Osteocyte (in vitro differentiated cells): Measurements from ENCODE around the gene PLCB4. TPM values are rescaled to one million over a fixed set of nuclear protein-coding genes. Genes with fewer than 3 reads are reported as not detected.

Experiments used
- DNase-seq: peaks from one replicate; pipeline ENCODE4 v3.0.0; 2021; ENCODE audit warnings: mixed read lengths; ENCODE audit not compliant: unreplicated experiment; ENCODE audit errors: extremely low spot score
- H3K27ac Mint-ChIP-seq: one replicate; pipeline ENCODE4 v1.8.0; 2021; ENCODE audit warnings: mild to moderate bottlenecking, mixed read lengths; ENCODE audit not compliant: unreplicated experiment
- H3K27me3 Mint-ChIP-seq: one replicate; pipeline ENCODE4 v1.8.0; 2021; ENCODE audit warnings: mixed read lengths; ENCODE audit not compliant: unreplicated experiment
- H3K36me3 Mint-ChIP-seq: one replicate; pipeline ENCODE4 v1.8.0; 2021; ENCODE audit warnings: mixed read lengths; ENCODE audit not compliant: unreplicated experiment
- H3K4me1 Mint-ChIP-seq: one replicate; pipeline ENCODE4 v1.8.0; 2021; ENCODE audit warnings: mixed read lengths; ENCODE audit not compliant: unreplicated experiment
- H3K4me3 Mint-ChIP-seq: one replicate; pipeline ENCODE4 v1.8.0; 2021; ENCODE audit warnings: mild to moderate bottlenecking, moderate library complexity, mixed read lengths; ENCODE audit not compliant: unreplicated experiment
- H3K9me3 Mint-ChIP-seq: one replicate; pipeline ENCODE4 v1.8.0; 2021; ENCODE audit warnings: mixed read lengths; ENCODE audit not compliant: unreplicated experiment
- CTCF ChIP-seq: fragments of 200-600 bp; sonication (generic); IDR thresholded peaks from 2 replicates; pipeline ENCODE4 v1.5.0; 2021; ENCODE audit warnings: antibody characterized with exemption, mild to moderate bottlenecking, moderate library complexity
- total RNA-seq: library from RNA; stranded (reverse); gene quantifications from 2 replicates; pipeline ENCODE4 v1.2.1, GENCODE V29; 2021

Gene PLCB4
- total RNA-seq, 1 donor from 2014 or later, result 5.3 TPM

- H3K36me3 Mint-ChIP-seq, result no peaks in the 10 kb centered on the region
- no peak for TF ChIP-seq CTCF
- H3K27ac Mint-ChIP-seq, result no peak overlapping the region
- H3K9me3 Mint-ChIP-seq, result peaks cover 7% of the 10 kb centered on the region
- no peak overlapping the region for H3K4me3 Mint-ChIP-seq
- peaks cover 18% of the 10 kb centered on the region for H3K4me1 Mint-ChIP-seq
- H3K27me3 Mint-ChIP-seq, result no peaks in the 10 kb centered on the region
- DNase-seq, result no peak
Measured at GRCh38 chr20:9145142-9145541, 76.3 kb downstream of the PLCB4 start.

DNA sequence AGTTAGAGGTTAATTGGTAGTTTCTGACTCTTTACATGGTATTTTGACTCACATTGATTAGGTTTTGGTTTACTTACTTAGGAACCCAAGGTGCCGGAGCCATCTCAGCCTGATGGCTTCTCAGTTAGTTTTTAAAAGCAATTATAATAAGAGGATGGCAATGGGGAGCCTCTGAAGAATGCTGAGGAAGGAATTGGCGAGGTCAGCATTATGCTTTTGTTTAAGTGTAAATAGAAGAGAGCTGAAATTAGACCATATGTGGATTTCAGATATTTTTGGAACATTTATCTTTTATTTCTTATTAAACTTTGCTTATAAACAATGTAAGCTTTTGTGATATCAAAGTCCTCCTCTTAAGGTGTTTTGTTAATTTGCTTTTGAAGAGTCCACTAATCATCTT is 77.8 kb downstream of the PLCB4 start:
- H3K4me1 Mint-ChIP-seq, result peaks cover 18% of the 10 kb centered on the region
- H3K9me3 Mint-ChIP-seq, result peaks cover 10% of the 10 kb centered on the region
- no peak for TF ChIP-seq CTCF
- no peak overlapping the region for H3K4me3 Mint-ChIP-seq
- H3K27ac Mint-ChIP-seq, result no peak overlapping the region
- DNase-seq, result no peak
- H3K27me3 Mint-ChIP-seq, result no peaks in the 10 kb centered on the region
- H3K36me3 Mint-ChIP-seq, result peaks cover 1% of the 10 kb centered on the region

DNA sequence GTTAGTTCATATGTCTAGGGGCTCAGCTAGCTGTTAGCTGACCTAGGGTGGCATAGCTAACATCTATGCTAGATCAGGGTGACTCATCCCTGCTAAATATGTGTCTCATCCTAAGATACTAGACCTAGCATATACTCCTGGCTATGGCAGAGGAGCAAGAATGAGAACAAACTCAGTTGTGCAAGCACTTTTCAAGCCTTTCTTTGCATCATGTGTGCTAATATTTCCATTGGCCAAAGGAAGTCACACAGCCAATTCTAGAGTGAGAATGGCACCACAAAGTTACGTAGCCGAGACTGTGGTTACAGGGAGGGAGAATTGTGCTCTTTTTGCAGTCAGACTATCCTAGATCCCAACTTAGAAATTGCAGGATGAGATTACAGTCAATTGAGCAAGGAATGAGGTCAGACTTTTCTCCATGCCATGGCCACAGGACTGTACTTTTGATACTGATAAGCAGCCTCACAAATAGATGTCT is 78.7 kb downstream of the PLCB4 start:
- no peak for TF ChIP-seq CTCF
- H3K27me3 Mint-ChIP-seq, result no peaks in the 10 kb centered on the region
- no peak overlapping the region for H3K27ac Mint-ChIP-seq
- peaks cover 18% of the 10 kb centered on the region for H3K4me1 Mint-ChIP-seq
- H3K9me3 Mint-ChIP-seq, result peaks cover 13% of the 10 kb centered on the region
- no peak overlapping the region for H3K4me3 Mint-ChIP-seq
- no peak for DNase-seq
- peaks cover 6% of the 10 kb centered on the region for H3K36me3 Mint-ChIP-seq

GRCh38 chr20:9148291-9148690 is 79.4 kb downstream of the PLCB4 start:
- Mint-ChIP-seq H3K27ac (no peak overlapping the region), H3K27me3 (no peaks in the 10 kb centered on the region), H3K36me3 (peaks cover 6% of the 10 kb centered on the region), H3K4me3 (no peak overlapping the region), H3K9me3 (peaks cover 15% of the 10 kb centered on the region), H3K4me1 (peaks cover 18% of the 10 kb centered on the region)
- no peak for TF ChIP-seq CTCF
- DNase-seq, result no peak

- DNase-seq, result no peak
- Mint-ChIP-seq H3K4me1 (peaks cover 13% of the 10 kb centered on the region), H3K27me3 (no peaks in the 10 kb centered on the region), H3K27ac (no peak overlapping the region), H3K9me3 (peaks cover 18% of the 10 kb centered on the region), H3K4me3 (no peak overlapping the region), H3K36me3 (peaks cover 6% of the 10 kb centered on the region)
- no peak for TF ChIP-seq CTCF
Measured at GRCh38 chr20:9149087-9149486, 80.2 kb downstream of the PLCB4 start.
